Measurements from ENCODE around the gene PSENEN.

PSENEN gene

GRCh38 chr19:35745328-35746086 lies at the start of gene PSENEN, which contains the start of gene U2AF1L4:
PSENEN (plus strand) TSS chr19:35745651; CDS start chr19:35745931, 280 bp downstream.
U2AF1L4 (minus strand) TSS chr19:35745418; CDS start chr19:35745391, 27 bp downstream.
- Mint-ChIP-seq H3K9me3 (no peaks in the 10 kb centered on the region), H3K27ac (peak within 1 kb of the TSS; percentile 100), H3K4me3 (peak within 1 kb of the TSS; percentile 99), H3K36me3 (ENCODE audit: low read depth) (peaks cover 56% of the 10 kb centered on the region), H3K4me1 (ENCODE audit: low read depth) (peaks cover 70% of the 10 kb centered on the region), H3K27me3 (no peaks in the 10 kb centered on the region)
- DNase-seq = peak; percentile 93

GRCh38 chr19:35695895-35696422 lies 49.5 kb upstream of the PSENEN start:
- peaks cover 21% of the 10 kb centered on the region for H3K4me1 Mint-ChIP-seq (ENCODE audit: low read depth)
- H3K27ac Mint-ChIP-seq = no peak overlapping the region
- no peak for DNase-seq
- no peaks in the 10 kb centered on the region for H3K27me3 Mint-ChIP-seq
- no peaks in the 10 kb centered on the region for H3K9me3 Mint-ChIP-seq
- H3K36me3 Mint-ChIP-seq (ENCODE audit: low read depth) = no peaks in the 10 kb centered on the region
- H3K4me3 Mint-ChIP-seq = no peak overlapping the region

GRCh38 chr19:35696835-35697234 lies 48.6 kb upstream of the PSENEN start:
- H3K4me1 Mint-ChIP-seq (ENCODE audit: low read depth) = peaks cover 21% of the 10 kb centered on the region
- no peaks in the 10 kb centered on the region for H3K9me3 Mint-ChIP-seq
- H3K27ac Mint-ChIP-seq = peak overlapping the region; percentile 55
- H3K4me3 Mint-ChIP-seq = no peak overlapping the region
- H3K27me3 Mint-ChIP-seq = no peaks in the 10 kb centered on the region
- DNase-seq = no peak
- H3K36me3 Mint-ChIP-seq (ENCODE audit: low read depth) = no peaks in the 10 kb centered on the region

- H3K9me3 Mint-ChIP-seq = no peaks in the 10 kb centered on the region
- peak overlapping the region; percentile 88 for H3K4me3 Mint-ChIP-seq
- peaks cover 8% of the 10 kb centered on the region for H3K4me1 Mint-ChIP-seq (ENCODE audit: low read depth)
- DNase-seq = peak; percentile 90
- no peaks in the 10 kb centered on the region for H3K27me3 Mint-ChIP-seq
- peaks cover 2% of the 10 kb centered on the region for H3K36me3 Mint-ChIP-seq (ENCODE audit: low read depth)
- H3K27ac Mint-ChIP-seq = peak overlapping the region; percentile 90
Measured at GRCh38 chr19:35702223-35703012, 43.0 kb upstream of the PSENEN start.

- no peak for DNase-seq
- Mint-ChIP-seq H3K4me3 (no peak overlapping the region), H3K27me3 (no peaks in the 10 kb centered on the region), H3K9me3 (no peaks in the 10 kb centered on the region), H3K36me3 (ENCODE audit: low read depth) (peaks cover 2% of the 10 kb centered on the region), H3K4me1 (ENCODE audit: low read depth) (peaks cover 11% of the 10 kb centered on the region), H3K27ac (no peak overlapping the region)
Measured at GRCh38 chr19:35703343-35703742, 42.1 kb upstream of the PSENEN start.

- DNase-seq = no peak
- peaks cover 17% of the 10 kb centered on the region for H3K4me1 Mint-ChIP-seq (ENCODE audit: low read depth)
- H3K27me3 Mint-ChIP-seq = no peaks in the 10 kb centered on the region
- peaks cover 3% of the 10 kb centered on the region for H3K36me3 Mint-ChIP-seq (ENCODE audit: low read depth)
- H3K27ac Mint-ChIP-seq = no peak within 1 kb of the TSS
- no peaks in the 10 kb centered on the region for H3K9me3 Mint-ChIP-seq
- H3K4me3 Mint-ChIP-seq = no peak within 1 kb of the TSS
Measured at GRCh38 chr19:35704218-35704617, 41.2 kb upstream of the PSENEN start, which contains the start of gene ZBTB32. ZBTB32 (plus strand) TSS chr19:35704558; CDS start chr19:35714627, 10,069 bp downstream.

- no peak overlapping the region for H3K27ac Mint-ChIP-seq
- DNase-seq = no peak
Measured at GRCh38 chr19:35708391-35708790, 37.1 kb upstream of the PSENEN start.

GRCh38 chr19:35710784-35711723 lies 34.4 kb upstream of the PSENEN start:
- no peaks in the 10 kb centered on the region for H3K27me3 Mint-ChIP-seq
- H3K36me3 Mint-ChIP-seq (ENCODE audit: low read depth) = peaks cover 34% of the 10 kb centered on the region
- H3K4me3 Mint-ChIP-seq = peak overlapping the region; percentile 66
- H3K27ac Mint-ChIP-seq = peak overlapping the region; percentile 99
- no peaks in the 10 kb centered on the region for H3K9me3 Mint-ChIP-seq
- peak; percentile 81 for DNase-seq
- H3K4me1 Mint-ChIP-seq (ENCODE audit: low read depth) = peaks cover 52% of the 10 kb centered on the region

More at GRCh38 chr19:35708391-35708790, 37.1 kb upstream of the PSENEN start:
- Mint-ChIP-seq H3K4me1 (ENCODE audit: low read depth) (peaks cover 44% of the 10 kb centered on the region), H3K36me3 (ENCODE audit: low read depth) (peaks cover 8% of the 10 kb centered on the region), H3K4me3 (no peak overlapping the region), H3K27me3 (no peaks in the 10 kb centered on the region), H3K9me3 (no peaks in the 10 kb centered on the region)

GRCh38 chr19:35712567-35713505 lies 32.6 kb upstream of the PSENEN start:
- Mint-ChIP-seq H3K4me3 (peak overlapping the region; percentile 88), H3K9me3 (no peaks in the 10 kb centered on the region), H3K4me1 (ENCODE audit: low read depth) (peaks cover 57% of the 10 kb centered on the region), H3K27me3 (no peaks in the 10 kb centered on the region), H3K36me3 (ENCODE audit: low read depth) (peaks cover 46% of the 10 kb centered on the region), H3K27ac (peak overlapping the region; percentile 99)
- DNase-seq = peak; percentile 87

- Mint-ChIP-seq H3K27ac (peak overlapping the region; percentile 99), H3K4me3 (peak overlapping the region; percentile 88), H3K4me1 (ENCODE audit: low read depth) (peaks cover 52% of the 10 kb centered on the region), H3K27me3 (no peaks in the 10 kb centered on the region), H3K9me3 (no peaks in the 10 kb centered on the region), H3K36me3 (ENCODE audit: low read depth) (peaks cover 45% of the 10 kb centered on the region)
- DNase-seq = no peak
Measured at GRCh38 chr19:35713506-35713850, 32.0 kb upstream of the PSENEN start.

- Mint-ChIP-seq H3K9me3 (no peaks in the 10 kb centered on the region), H3K4me1 (ENCODE audit: low read depth) (peaks cover 52% of the 10 kb centered on the region), H3K27me3 (no peaks in the 10 kb centered on the region), H3K27ac (peak overlapping the region; percentile 99), H3K36me3 (ENCODE audit: low read depth) (peaks cover 50% of the 10 kb centered on the region), H3K4me3 (peak overlapping the region; percentile 88)
- no peak for DNase-seq
Measured at GRCh38 chr19:35713904-35714495, 31.5 kb upstream of the PSENEN start.

GRCh38 chr19:35714601-35715354 lies 30.7 kb upstream of the PSENEN start:
- no peaks in the 10 kb centered on the region for H3K9me3 Mint-ChIP-seq
- H3K4me1 Mint-ChIP-seq (ENCODE audit: low read depth) = peaks cover 54% of the 10 kb centered on the region
- no peaks in the 10 kb centered on the region for H3K27me3 Mint-ChIP-seq
- peak overlapping the region; percentile 88 for H3K4me3 Mint-ChIP-seq
- peak; percentile 46 for DNase-seq
- peaks cover 57% of the 10 kb centered on the region for H3K36me3 Mint-ChIP-seq (ENCODE audit: low read depth)
- peak overlapping the region; percentile 99 for H3K27ac Mint-ChIP-seq
